BE2C (cell line): ENCODE measurements around the gene CORO6.

ENCODE experiments used
- DNase-seq: peaks from one replicate; pipeline ENCODE4 v3.0.0-alpha.2; 2020
- H3K27me3 ChIP-seq: fragments of 250-450 bp; sonication (Bioruptor Pico); 2 replicates; pipeline ENCODE4 v1.5.1; 2020; ENCODE audit warnings: mild to moderate bottlenecking
- H3K36me3 ChIP-seq: fragments of 250-450 bp; sonication (Bioruptor Pico); 2 replicates; pipeline ENCODE4 v1.5.1; 2020; ENCODE audit warnings: mild to moderate bottlenecking
- H3K4me1 ChIP-seq: fragments of 250-450 bp; sonication (Bioruptor Pico); 2 replicates; pipeline ENCODE4 v1.5.1; 2020
- H3K4me3 ChIP-seq: 2 replicates; pipeline ENCODE4 v1.5.1; 2011; ENCODE audit warnings: low read depth, low read length
- H3K9me3 ChIP-seq: fragments of 250-450 bp; sonication (Bioruptor Pico); 2 replicates; pipeline ENCODE4 v1.5.1; 2020
- CTCF ChIP-seq: IDR thresholded peaks from 2 replicates; pipeline ENCODE4 v1.5.1; 2012; ENCODE audit warnings: mild to moderate bottlenecking, low read depth, low read length

Gene CORO6

GRCh38 chr17:29620779-29621500 lies 1.8 kb downstream of the CORO6 start:
- H3K4me1 ChIP-seq: peaks cover 15% of the 10 kb centered on the region
- H3K27me3 ChIP-seq: no peaks in the 10 kb centered on the region
- H3K36me3 ChIP-seq: no peaks in the 10 kb centered on the region
- TF ChIP-seq CTCF: no peak
- no peak for DNase-seq
- no peak overlapping the region for H3K4me3 ChIP-seq
- H3K9me3 ChIP-seq: no peaks in the 10 kb centered on the region

DNA sequence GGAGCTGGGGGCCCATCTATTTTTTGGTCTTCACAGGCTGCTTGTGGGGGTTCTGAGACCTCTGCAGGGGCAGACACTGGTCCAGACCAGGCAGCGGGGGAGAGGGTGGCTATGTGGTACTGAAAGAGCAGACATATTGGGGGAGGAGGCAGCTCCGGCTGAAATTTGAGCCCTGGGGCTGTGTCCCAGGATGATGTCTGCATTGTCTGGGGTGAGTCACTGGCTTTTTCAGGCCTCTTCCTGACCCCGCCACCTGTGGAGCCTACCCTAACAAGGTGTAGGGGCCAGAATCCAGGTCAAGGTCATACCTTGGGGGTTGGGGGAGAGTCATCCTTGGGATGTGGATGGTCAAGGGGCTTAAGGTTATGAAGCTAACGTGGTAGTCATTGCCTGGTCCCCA lies 2.4 kb downstream of the CORO6 start:
- H3K4me3 ChIP-seq: no peak overlapping the region
- no peak for DNase-seq
- 0 out of 2 replicates have a peak, but pooled peaks cover under 1% of the 10 kb centered on the region for H3K36me3 ChIP-seq
- no peaks in the 10 kb centered on the region for H3K9me3 ChIP-seq
- H3K27me3 ChIP-seq: no peaks in the 10 kb centered on the region
- peaks cover 9% of the 10 kb centered on the region for H3K4me1 ChIP-seq
- no peak for TF ChIP-seq CTCF

- H3K4me1 ChIP-seq: 0 out of 2 replicates have a peak, but pooled peaks cover 4% of the 10 kb centered on the region
- no peaks in the 10 kb centered on the region for H3K27me3 ChIP-seq
- H3K9me3 ChIP-seq: no peaks in the 10 kb centered on the region
- TF ChIP-seq CTCF: peak; percentile 25
- H3K36me3 ChIP-seq: 0 out of 2 replicates have a peak, but pooled peaks cover 3% of the 10 kb centered on the region
- DNase-seq: no peak
- H3K4me3 ChIP-seq: no peak overlapping the region
These were observed 3.5 kb downstream of the CORO6 start for GRCh38 chr17:29619251-29619650.

DNA sequence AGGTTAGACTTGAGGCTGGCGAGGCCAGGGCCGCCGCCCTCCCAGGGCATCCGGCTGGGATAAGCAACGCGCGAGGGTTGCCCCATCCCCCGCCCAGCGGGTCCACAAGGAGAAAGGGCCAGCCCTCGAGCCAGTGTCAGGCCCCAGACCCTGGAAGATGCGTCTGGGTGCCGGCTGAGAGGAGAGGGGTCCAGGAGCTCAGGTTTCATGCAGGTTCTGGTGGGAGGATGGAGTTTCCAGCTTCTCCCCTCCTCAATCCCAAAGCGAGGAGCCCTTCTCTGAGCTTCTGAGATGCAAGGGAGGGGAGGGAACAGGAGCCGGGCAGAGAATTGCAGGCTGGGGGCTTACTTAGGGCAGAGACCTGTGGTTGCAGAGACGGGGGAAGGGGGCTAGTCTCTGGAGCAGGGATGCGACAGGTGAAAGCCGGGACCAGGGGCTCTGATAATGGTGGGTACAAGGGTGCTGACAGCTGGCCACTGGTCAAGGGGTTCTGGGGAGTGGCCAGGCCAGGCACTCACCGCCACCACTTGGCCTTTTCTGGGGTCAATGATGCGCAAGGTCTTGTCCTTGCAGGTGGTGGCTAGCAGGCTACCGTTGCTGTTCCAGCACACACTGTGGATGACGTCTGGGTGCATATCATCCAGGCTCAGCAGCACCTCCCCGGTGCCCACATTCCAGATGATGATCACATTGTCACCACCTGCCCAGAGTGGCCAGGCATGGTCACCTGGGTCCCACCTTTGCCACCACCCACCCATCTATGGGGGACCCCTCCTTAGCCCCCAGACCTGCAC lies 4.2 kb downstream of the CORO6 start:
- H3K27me3 ChIP-seq: no peaks in the 10 kb centered on the region
- TF ChIP-seq CTCF: no peak
- 0 out of 2 replicates have a peak, but pooled peaks cover 4% of the 10 kb centered on the region for H3K4me1 ChIP-seq
- no peak for DNase-seq
- no peaks in the 10 kb centered on the region for H3K9me3 ChIP-seq
- no peak overlapping the region for H3K4me3 ChIP-seq
- peaks cover 7% of the 10 kb centered on the region; the same call in 1 of the 2 replicates for H3K36me3 ChIP-seq

DNA sequence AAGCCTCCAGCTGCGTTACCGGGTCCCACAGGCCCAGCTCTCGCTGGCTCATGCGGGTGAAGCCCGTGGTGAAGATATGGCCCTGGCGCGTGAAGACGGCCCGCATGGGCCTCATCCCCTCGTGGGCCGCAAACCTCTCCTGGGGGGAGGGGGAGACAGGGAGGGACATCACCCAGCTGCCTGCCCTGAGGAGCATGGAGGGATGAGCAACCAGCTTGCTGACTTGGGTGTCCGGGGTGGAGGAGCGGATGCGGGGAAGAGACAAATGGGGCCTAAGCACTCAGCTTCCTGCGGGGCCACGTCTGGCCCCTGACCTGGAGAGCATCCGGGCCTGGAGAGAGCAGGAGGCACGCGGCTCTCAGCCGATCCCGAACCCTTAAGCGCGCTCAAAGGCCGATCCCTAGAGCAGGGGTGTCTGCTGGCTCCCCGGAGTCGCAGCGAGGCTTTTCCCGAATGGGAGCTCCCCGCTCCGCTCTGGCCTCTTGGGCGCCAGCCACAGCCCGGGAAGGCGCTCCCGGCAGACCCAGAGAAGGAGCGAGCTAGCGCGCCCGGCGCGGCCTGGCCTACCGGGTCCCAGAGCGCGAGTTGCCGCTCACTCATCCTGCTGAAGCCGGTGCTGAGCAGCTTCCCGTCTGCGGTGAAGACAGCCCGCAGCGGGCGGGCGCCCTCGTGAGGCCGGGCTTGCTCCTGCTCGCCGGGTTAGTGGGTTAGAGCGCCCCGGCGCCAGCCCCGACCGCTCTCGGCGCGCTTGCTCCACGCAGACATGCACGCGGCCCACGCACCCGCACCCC lies 5.0 kb downstream of the CORO6 start:
- no peak for DNase-seq
- peaks cover 12% of the 10 kb centered on the region for H3K36me3 ChIP-seq
- H3K27me3 ChIP-seq: no peaks in the 10 kb centered on the region
- H3K4me1 ChIP-seq: no peaks in the 10 kb centered on the region
- H3K9me3 ChIP-seq: no peaks in the 10 kb centered on the region
- TF ChIP-seq CTCF: no peak
- H3K4me3 ChIP-seq: no peak overlapping the region
